GM19193 (cell line): ENCODE data around the gene CUBN.

Experiments used
- POLR2A ChIP-seq: IDR thresholded peaks from 4 replicates; pipeline ENCODE4 v1.6.1; 2011; ENCODE audit not compliant: insufficient read depth, insufficient read length; ENCODE audit errors: extremely low read depth

The CUBN gene

GRCh38 chr10:16870331-16870730 lies 259.3 kb downstream of the CUBN start:
- no peak for TF ChIP-seq POLR2A

GRCh38 chr10:16867990-16868389 lies 261.6 kb downstream of the CUBN start:
- TF ChIP-seq POLR2A, result no peak

GRCh38 chr10:16867556-16867955 lies 262.1 kb downstream of the CUBN start:
- TF ChIP-seq POLR2A, result no peak

- no peak for TF ChIP-seq POLR2A
These were observed 262.9 kb downstream of the CUBN start for GRCh38 chr10:16866541-16867275.

- no peak for TF ChIP-seq POLR2A
These were observed 263.8 kb downstream of the CUBN start for GRCh38 chr10:16865766-16866165.

- no peak for TF ChIP-seq POLR2A
These were observed 265.8 kb downstream of the CUBN start for GRCh38 chr10:16863766-16864165.

- TF ChIP-seq POLR2A, result no peak
These were observed 272.2 kb downstream of the CUBN start for GRCh38 chr10:16857419-16857818.

- TF ChIP-seq POLR2A, result no peak
These were observed 273.0 kb downstream of the CUBN start for GRCh38 chr10:16856567-16856966.

GRCh38 chr10:16856092-16856491 lies 273.5 kb downstream of the CUBN start:
- TF ChIP-seq POLR2A, result no peak

GRCh38 chr10:16854623-16855022 lies 275.0 kb downstream of the CUBN start:
- TF ChIP-seq POLR2A, result no peak

- no peak for TF ChIP-seq POLR2A
These were observed 275.8 kb downstream of the CUBN start for GRCh38 chr10:16853809-16854208.

GRCh38 chr10:16853201-16853600 lies 276.4 kb downstream of the CUBN start:
- no peak for TF ChIP-seq POLR2A

- TF ChIP-seq POLR2A, result no peak
These were observed 277.0 kb downstream of the CUBN start for GRCh38 chr10:16852624-16853023.

- no peak for TF ChIP-seq POLR2A
These were observed 281.0 kb downstream of the CUBN start for GRCh38 chr10:16848562-16849154.

GRCh38 chr10:16847644-16848043 lies 282.0 kb downstream of the CUBN start:
- no peak for TF ChIP-seq POLR2A

GRCh38 chr10:16845248-16845647 lies 284.4 kb downstream of the CUBN start:
- no peak for TF ChIP-seq POLR2A
